Neural progenitor cell (in vitro differentiated cells): Measurements from ENCODE around the gene SELENOS. TPM values are rescaled to one million over a fixed set of nuclear protein-coding genes. Genes with fewer than 3 reads are reported as not detected.

ENCODE experiments used
- DNase-seq: peaks from one replicate; pipeline ENCODE4 v3.0.0-alpha.2; 2016; ENCODE audit warnings: low spot score
- H2AFZ ChIP-seq: fragments of 200-600 bp; sonication (generic); replicated peaks from 2 replicates; pipeline ENCODE4 v1.6.1; 2016; ENCODE audit warnings: antibody characterized with exemption
- H3F3A ChIP-seq: fragments of 200-600 bp; sonication (generic); 2 replicates; pipeline ENCODE4 v1.6.1; 2016; ENCODE audit warnings: antibody characterized with exemption, low read depth
- H3K27ac ChIP-seq: fragments of 200-600 bp; sonication (generic); 2 replicates; pipeline ENCODE4 v1.5.1; 2016; ENCODE audit warnings: mild to moderate bottlenecking
- H3K27me3 ChIP-seq: fragments of 200-600 bp; sonication (generic); 2 replicates; pipeline ENCODE4 v1.6.1; 2016; ENCODE audit warnings: mild to moderate bottlenecking, moderate library complexity
- H3K36me3 ChIP-seq: fragments of 200-600 bp; sonication (generic); 2 replicates; pipeline ENCODE4 v1.5.1; 2016
- H3K4me1 ChIP-seq: fragments of 200-600 bp; sonication (generic); 2 replicates; pipeline ENCODE4 v1.6.1; 2016; ENCODE audit warnings: mixed run types
- H3K4me2 ChIP-seq: fragments of 200-600 bp; sonication (generic); 2 replicates; pipeline ENCODE4 v1.6.1; 2016
- H3K4me3 ChIP-seq: fragments of 200-600 bp; sonication (generic); 2 replicates; pipeline ENCODE4 v1.5.1; 2016
- H3K79me2 ChIP-seq: fragments of 200-600 bp; sonication (generic); 2 replicates; pipeline ENCODE4 v1.6.1; 2016; ENCODE audit warnings: low read depth
- H3K9ac ChIP-seq: fragments of 200-600 bp; sonication (generic); 2 replicates; pipeline ENCODE4 v1.6.1; 2016
- H3K9me3 ChIP-seq: fragments of 200-600 bp; sonication (generic); 2 replicates; pipeline ENCODE4 v1.5.1; 2016; ENCODE audit warnings: low read depth
- H4K20me1 ChIP-seq: fragments of 200-600 bp; sonication (generic); 2 replicates; pipeline ENCODE4 v1.6.1; 2016; ENCODE audit warnings: low read depth
- H3K27ac Mint-ChIP-seq: 3 replicates; pipeline ENCODE4 v1.8.0; 2021; ENCODE audit warnings: mixed read lengths
- H3K27me3 Mint-ChIP-seq: 2 replicates; pipeline ENCODE4 v1.8.0; 2022; ENCODE audit warnings: low read depth, mild to moderate bottlenecking, inconsistent platforms, moderate library complexity, mixed read lengths; ENCODE audit not compliant: insufficient read depth
- H3K36me3 Mint-ChIP-seq: 3 replicates; pipeline ENCODE4 v1.8.0; 2021; ENCODE audit warnings: mixed read lengths
- H3K4me1 Mint-ChIP-seq: 3 replicates; pipeline ENCODE4 v1.8.0; 2021; ENCODE audit warnings: mixed read lengths
- H3K4me3 Mint-ChIP-seq: 3 replicates; pipeline ENCODE4 v1.8.0; 2021; ENCODE audit warnings: mild to moderate bottlenecking, moderate library complexity, mixed read lengths
- H3K9me3 Mint-ChIP-seq: 3 replicates; pipeline ENCODE4 v1.8.0; 2020; ENCODE audit warnings: mixed read lengths
- EZH2 ChIP-seq: fragments of 200-600 bp; sonication (generic); IDR thresholded peaks from 2 replicates; pipeline ENCODE4 v1.6.1; 2017; ENCODE audit warnings: antibody characterized with exemption, mild to moderate bottlenecking, moderate library complexity
- EZH2phosphoT487 ChIP-seq: fragments of 200-600 bp; sonication (generic); IDR thresholded peaks from 2 replicates; pipeline ENCODE4 v1.6.1; 2017; ENCODE audit warnings: antibody characterized with exemption
- total RNA-seq: library from RNA; depleted of rRNA; stranded (reverse); fragments of >200 nt; gene quantifications from 2 replicates; pipeline ENCODE4 v1.2.3, GENCODE V29; 2015; ENCODE audit warnings: low replicate concordance
- TF ChIP-seq, protein P1 (sequence below): fragments of 200-600 bp; sonication (generic); IDR thresholded peaks from 2 replicates; pipeline ENCODE4 v1.5.1; 2017; ENCODE audit warnings: antibody characterized with exemption, mild to moderate bottlenecking

Gene SELENOS
- total RNA-seq, 1 donor from 2014 or later = 39.1 TPM

- Mint-ChIP-seq H3K4me1 (peaks cover 32% of the 10 kb centered on the region), H3K36me3 (peaks cover 36% of the 10 kb centered on the region), H3K9me3 (peaks cover 12% of the 10 kb centered on the region), H3K27me3 (no peaks in the 10 kb centered on the region), H3K27ac (no peak overlapping the region), H3K4me3 (no peak overlapping the region)
- H3K27ac ChIP-seq = no peak overlapping the region
- no peak overlapping the region for H3K4me3 ChIP-seq
- TF ChIP-seq EZH2 = no peak
- no peak for TF ChIP-seq EZH2phosphoT487
- TF ChIP-seq, protein P1, sequence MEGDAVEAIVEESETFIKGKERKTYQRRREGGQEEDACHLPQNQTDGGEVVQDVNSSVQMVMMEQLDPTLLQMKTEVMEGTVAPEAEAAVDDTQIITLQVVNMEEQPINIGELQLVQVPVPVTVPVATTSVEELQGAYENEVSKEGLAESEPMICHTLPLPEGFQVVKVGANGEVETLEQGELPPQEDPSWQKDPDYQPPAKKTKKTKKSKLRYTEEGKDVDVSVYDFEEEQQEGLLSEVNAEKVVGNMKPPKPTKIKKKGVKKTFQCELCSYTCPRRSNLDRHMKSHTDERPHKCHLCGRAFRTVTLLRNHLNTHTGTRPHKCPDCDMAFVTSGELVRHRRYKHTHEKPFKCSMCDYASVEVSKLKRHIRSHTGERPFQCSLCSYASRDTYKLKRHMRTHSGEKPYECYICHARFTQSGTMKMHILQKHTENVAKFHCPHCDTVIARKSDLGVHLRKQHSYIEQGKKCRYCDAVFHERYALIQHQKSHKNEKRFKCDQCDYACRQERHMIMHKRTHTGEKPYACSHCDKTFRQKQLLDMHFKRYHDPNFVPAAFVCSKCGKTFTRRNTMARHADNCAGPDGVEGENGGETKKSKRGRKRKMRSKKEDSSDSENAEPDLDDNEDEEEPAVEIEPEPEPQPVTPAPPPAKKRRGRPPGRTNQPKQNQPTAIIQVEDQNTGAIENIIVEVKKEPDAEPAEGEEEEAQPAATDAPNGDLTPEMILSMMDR = no peak
- no peaks in the 10 kb centered on the region for H3K36me3 ChIP-seq
- no peak for DNase-seq
- H3F3A ChIP-seq = peaks cover 16% of the 10 kb centered on the region
- peak overlapping the region; percentile 30 for H3K4me2 ChIP-seq
- peaks cover 100% of the 10 kb centered on the region for H3K79me2 ChIP-seq
- H3K9ac ChIP-seq = no peak overlapping the region
- H4K20me1 ChIP-seq = peaks cover 99% of the 10 kb centered on the region
- H3K27me3 ChIP-seq = no peaks in the 10 kb centered on the region
- no peaks in the 10 kb centered on the region for H3K9me3 ChIP-seq
- H2AFZ ChIP-seq = no peak overlapping the region
- peaks cover 15% of the 10 kb centered on the region for H3K4me1 ChIP-seq
These were observed 34.9 kb downstream of the SELENOS start for GRCh38 chr15:101242160-101242998.

DNA sequence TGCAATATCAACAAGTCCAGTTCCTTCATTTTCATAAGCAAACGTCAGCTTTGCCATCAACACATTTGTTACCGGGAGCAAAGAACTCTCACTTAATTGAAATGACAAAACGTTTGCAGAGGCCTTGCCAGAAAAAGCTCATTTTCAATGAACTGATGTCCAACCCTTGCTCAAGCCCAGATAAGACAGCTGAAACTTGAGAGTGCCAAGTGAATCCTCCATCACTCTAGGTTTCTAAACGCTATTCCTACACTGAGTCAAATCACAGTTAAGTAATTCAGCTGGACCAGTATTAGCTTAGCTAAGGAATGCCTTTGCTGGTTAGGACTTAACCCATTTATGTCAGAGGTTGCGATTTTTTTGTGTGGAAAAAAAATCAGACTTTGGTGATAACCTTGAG is 36.9 kb downstream of the SELENOS start:
- TF ChIP-seq, protein P1 = no peak
- TF ChIP-seq EZH2phosphoT487 (no peak), EZH2 (no peak)
- no peak overlapping the region for H3K4me2 ChIP-seq

GRCh38 chr15:101239724-101240136 is 37.6 kb downstream of the SELENOS start:
- DNase-seq = no peak
- no peak overlapping the region for H3K27ac ChIP-seq
- peaks cover 97% of the 10 kb centered on the region for H3K79me2 ChIP-seq
- no peak overlapping the region for H2AFZ ChIP-seq
- peaks cover 16% of the 10 kb centered on the region for H3F3A ChIP-seq
- Mint-ChIP-seq H3K27me3 (no peaks in the 10 kb centered on the region), H3K4me3 (no peak overlapping the region), H3K9me3 (peaks cover 19% of the 10 kb centered on the region), H3K27ac (no peak overlapping the region), H3K36me3 (peaks cover 41% of the 10 kb centered on the region), H3K4me1 (peaks cover 20% of the 10 kb centered on the region)
- no peaks in the 10 kb centered on the region for H3K36me3 ChIP-seq
- no peaks in the 10 kb centered on the region for H3K27me3 ChIP-seq
- H3K4me2 ChIP-seq = no peak overlapping the region
- H3K4me3 ChIP-seq = no peak overlapping the region
- peaks cover 75% of the 10 kb centered on the region for H4K20me1 ChIP-seq
- peaks cover 15% of the 10 kb centered on the region for H3K4me1 ChIP-seq
- no peak for TF ChIP-seq EZH2phosphoT487
- TF ChIP-seq, protein P1 = no peak
- no peak for TF ChIP-seq EZH2
- no peak overlapping the region for H3K9ac ChIP-seq
- no peaks in the 10 kb centered on the region for H3K9me3 ChIP-seq

More for the DNA sequence above, 36.9 kb downstream of the SELENOS start:
- H3K4me1 Mint-ChIP-seq = peaks cover 26% of the 10 kb centered on the region
- no peaks in the 10 kb centered on the region for H3K27me3 Mint-ChIP-seq
- Histone ChIP-seq H3K4me1 (peaks cover 15% of the 10 kb centered on the region), H4K20me1 (peaks cover 82% of the 10 kb centered on the region), H3K79me2 (peaks cover 99% of the 10 kb centered on the region), H3F3A (peaks cover 16% of the 10 kb centered on the region), H2AFZ (no peak overlapping the region), H3K9ac (no peak overlapping the region), H3K9me3 (no peaks in the 10 kb centered on the region), H3K4me3 (no peak overlapping the region), H3K27me3 (no peaks in the 10 kb centered on the region), H3K36me3 (no peaks in the 10 kb centered on the region), H3K27ac (no peak overlapping the region)
- no peak overlapping the region for H3K4me3 Mint-ChIP-seq
- H3K27ac Mint-ChIP-seq = no peak overlapping the region
- DNase-seq = no peak
- H3K36me3 Mint-ChIP-seq = peaks cover 37% of the 10 kb centered on the region
- peaks cover 19% of the 10 kb centered on the region for H3K9me3 Mint-ChIP-seq
